ENCODE measurements around the gene PPP3CA. TPM values are rescaled to one million over a fixed set of nuclear protein-coding genes. Genes with fewer than 3 reads are reported as not detected.

PPP3CA gene
- total RNA-seq, 4 donors from 2014 or later: 41.1 to 69.5 (median 53.6) TPM

DNA sequence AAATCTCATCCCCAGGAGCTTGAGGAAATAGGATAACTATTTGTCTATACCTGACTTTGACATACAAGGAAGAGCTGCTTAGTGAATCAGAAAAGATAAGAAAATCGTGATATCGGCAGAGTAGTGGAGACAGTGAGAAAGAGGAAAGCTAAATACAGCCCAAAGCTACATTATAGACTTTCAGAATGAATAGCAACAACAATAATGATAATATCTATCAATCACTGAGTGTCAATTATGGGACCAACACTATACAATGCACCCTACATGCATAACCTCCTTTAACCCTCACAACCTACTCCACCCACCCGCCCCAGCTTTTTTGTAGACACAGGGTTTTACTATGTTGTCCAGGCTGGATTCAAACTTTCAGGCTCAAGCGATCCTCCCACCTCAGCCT lies 205.1 kb downstream of the PPP3CA start:
- TF ChIP-seq CTCF (IDR thresholded peaks at IDR 0.05; ENCODE audit: low read depth): no peak

- TF ChIP-seq CTCF (IDR thresholded peaks at IDR 0.05; ENCODE audit: low read depth): no peak
These were observed 205.5 kb downstream of the PPP3CA start for GRCh38 chr4:101141855-101142254.

DNA sequence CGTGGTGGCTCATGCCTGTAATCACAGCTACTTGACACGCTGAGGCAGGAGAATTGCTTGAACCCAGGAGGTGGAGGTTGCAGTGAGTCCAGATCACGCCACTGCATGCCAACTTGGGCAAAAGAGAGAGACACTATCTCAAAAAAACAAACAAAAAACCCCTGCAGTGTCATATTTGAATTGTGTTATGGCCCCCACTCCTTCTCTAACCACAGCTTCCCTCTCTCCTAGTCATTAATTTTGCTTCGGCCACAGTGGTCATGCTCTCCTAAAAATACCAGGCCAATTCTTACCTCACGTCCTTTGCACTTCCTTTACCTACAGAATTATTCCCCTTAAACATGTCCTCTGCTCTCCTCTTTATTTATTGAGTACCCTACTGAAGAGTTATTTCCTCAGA lies 206.1 kb downstream of the PPP3CA start:
- no peak for TF ChIP-seq CTCF (IDR thresholded peaks at IDR 0.05; ENCODE audit: low read depth)

- TF ChIP-seq CTCF (IDR thresholded peaks at IDR 0.05; ENCODE audit: low read depth): no peak
These were observed 207.1 kb downstream of the PPP3CA start for GRCh38 chr4:101140228-101140627.

DNA sequence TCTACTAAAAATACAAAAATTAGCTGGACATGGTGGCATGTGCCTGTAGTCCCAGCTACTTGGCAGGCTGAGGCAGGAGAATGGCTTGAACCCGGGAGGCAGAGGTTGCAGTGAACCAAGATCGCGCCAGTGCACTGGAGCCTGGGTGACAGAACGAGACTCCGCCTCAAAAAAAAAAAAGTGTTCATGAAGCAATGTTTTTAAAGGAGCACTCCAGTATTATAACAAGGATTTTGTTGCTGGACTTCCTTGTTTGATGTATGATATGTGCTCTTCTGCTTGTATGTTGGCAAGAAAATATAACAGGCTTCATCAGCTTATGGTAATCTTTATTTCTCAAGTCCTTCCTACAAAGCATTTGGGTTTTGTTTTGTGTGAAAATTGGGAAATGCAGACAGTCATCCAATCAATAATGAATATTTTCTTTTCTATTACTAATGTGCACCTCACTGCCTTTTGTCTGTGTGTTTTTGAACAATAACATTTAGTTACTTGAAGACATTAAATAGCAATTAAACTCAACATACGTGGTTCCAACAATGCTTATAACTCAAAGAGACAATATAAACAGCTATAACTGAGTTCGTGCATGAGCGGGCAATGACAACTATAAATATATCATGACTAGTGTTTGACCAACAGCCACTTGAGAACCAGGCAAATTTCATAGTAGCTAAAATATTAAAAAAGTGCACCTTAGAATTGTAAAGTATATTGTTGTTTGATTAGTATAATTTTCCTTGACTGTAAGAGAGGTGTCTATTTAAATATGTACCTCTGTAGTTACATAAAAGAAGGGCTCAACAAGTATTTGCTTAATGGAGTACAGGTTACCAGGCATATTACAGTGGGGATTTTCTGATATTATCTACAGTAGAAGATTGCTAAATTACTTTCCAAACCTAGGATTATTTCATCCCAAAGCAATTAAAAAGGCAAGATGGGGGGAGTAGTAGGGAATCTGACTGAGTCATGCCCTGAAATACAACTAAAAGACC lies 210.7 kb downstream of the PPP3CA start:
- TF ChIP-seq CTCF (IDR thresholded peaks at IDR 0.05; ENCODE audit: low read depth): no peak

- TF ChIP-seq CTCF (IDR thresholded peaks at IDR 0.05; ENCODE audit: low read depth): no peak
These were observed 211.8 kb downstream of the PPP3CA start for GRCh38 chr4:101135371-101136010.

- TF ChIP-seq CTCF (IDR thresholded peaks at IDR 0.05; ENCODE audit: low read depth): no peak
These were observed 218.9 kb downstream of the PPP3CA start for GRCh38 chr4:101128473-101128872.
